Ectodermal cell (in vitro differentiated cells): Measurements from ENCODE around the gene ALOX15B.
"Not testable (repeated sequence)": the region's sequence is repeated elsewhere in the genome, so short reads cannot be mapped to it uniquely, and the experiment has no call there.

Source experiments
- H3K27ac ChIP-seq: 2 replicates; pipeline ENCODE4 v1.7.0; 2013; ENCODE audit warnings: mild to moderate bottlenecking, low read depth, low read length; ENCODE audit not compliant: insufficient read depth, poor library complexity, severe bottlenecking
- H3K27me3 ChIP-seq: 2 replicates; pipeline ENCODE4 v1.7.0; 2013; ENCODE audit warnings: mild to moderate bottlenecking, low read length; ENCODE audit not compliant: insufficient read depth, control insufficient read depth, poor library complexity, severe bottlenecking
- H3K36me3 ChIP-seq: one replicate; pipeline ENCODE4 v1.7.0; 2013; ENCODE audit warnings: low read length; ENCODE audit not compliant: control insufficient read depth, insufficient read depth
- H3K4me1 ChIP-seq: one replicate; pipeline ENCODE4 v1.7.0; 2013; ENCODE audit warnings: low read length; ENCODE audit not compliant: control insufficient read depth, insufficient read depth
- H3K4me3 ChIP-seq: 2 replicates; pipeline ENCODE4 v1.7.0; 2013; ENCODE audit warnings: low read depth, low read length, control low read depth; ENCODE audit not compliant: insufficient read depth
- H3K9me3 ChIP-seq: 2 replicates; pipeline ENCODE4 v1.7.0; 2013; ENCODE audit warnings: mild to moderate bottlenecking, low read length, moderate library complexity; ENCODE audit not compliant: control insufficient read depth
- WGBS, 2 experiments: methylation state at CpG; one replicate each; pipeline ENCODE4 v1.1.7; 2013; ENCODE audit warnings: missing lambda C conversion rate in 2 of 2; 5-methylcytosine and 5-hydroxymethylcytosine counted together

The ALOX15B gene

DNA sequence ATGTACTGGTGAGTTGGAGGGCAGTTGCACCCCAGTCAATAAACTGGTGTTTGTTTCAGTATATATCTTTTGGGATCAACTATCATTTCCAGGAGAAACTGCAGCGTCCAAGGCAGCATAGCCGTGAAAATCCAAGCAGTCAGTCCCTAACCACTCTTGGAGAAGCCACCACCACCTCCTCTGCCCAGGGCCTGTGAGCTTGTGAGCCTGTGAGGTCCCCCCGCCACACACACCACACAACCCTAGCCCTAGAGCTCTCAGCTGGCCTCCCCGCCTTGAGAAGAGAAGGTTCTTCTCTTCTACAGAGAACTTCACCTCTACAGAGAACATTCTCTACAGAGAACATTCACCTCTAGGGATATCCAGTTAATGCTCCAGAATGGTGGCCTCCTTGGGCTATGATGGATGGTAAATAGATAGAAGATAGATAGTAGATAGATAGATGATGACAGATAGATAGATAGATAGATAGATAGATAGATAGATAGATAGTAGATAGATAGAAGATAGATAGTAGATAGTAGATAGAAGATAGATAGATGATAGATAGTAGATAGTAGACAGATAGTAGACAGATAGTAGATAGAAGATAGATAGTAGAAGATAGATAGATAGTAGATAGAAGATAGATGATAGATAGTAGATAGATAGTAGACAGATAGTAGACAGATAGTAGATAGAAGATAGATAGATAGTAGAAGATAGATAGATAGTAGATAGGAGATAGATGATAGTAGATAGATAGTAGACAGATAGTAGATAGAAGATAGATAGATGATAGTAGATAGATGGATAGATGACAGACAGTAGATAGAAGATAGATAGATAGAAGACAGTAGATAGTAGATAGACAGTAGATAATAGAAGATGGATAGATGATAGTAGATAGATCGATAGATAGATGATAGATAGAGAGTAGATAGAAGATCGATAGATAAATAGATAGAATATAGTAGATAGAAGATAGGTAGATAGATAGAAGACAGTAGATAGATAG lies 13.7 kb downstream of the ALOX15B start:
- Histone ChIP-seq H3K9me3 (no peaks in the 10 kb centered on the region), H3K4me1 (no peaks in the 10 kb centered on the region), H3K4me3 (no peak overlapping the region), H3K27me3 (peaks cover 12% of the 10 kb centered on the region), H3K36me3 (no peaks in the 10 kb centered on the region), H3K27ac (no peak overlapping the region)
- WGBS, 2 experiments = 87 to 94% methylated on average over 6 of the region's 6 CpGs

DNA sequence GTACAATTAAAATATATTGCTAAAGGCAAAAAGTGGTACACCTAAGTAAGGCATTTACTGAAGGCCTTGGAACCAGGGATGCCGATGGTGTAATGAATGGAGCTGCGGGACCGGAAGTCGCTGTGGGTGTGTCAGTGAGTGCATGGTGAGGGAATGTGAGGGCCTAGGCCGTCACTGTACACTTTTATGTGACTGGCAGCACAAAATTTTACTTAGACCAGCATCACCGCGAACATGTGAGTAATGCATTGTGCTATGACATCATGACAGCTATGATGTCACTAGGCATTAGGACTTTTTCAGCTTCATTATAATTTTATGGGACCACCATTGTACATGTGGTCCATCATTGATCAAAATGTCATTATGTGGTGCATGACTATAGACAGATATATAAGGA lies 14.7 kb downstream of the ALOX15B start:
- WGBS, 2 experiments = 92 to 95% methylated on average over 7 of the region's 7 CpGs
- Histone ChIP-seq H3K27ac (no peak overlapping the region), H3K27me3 (peaks cover 21% of the 10 kb centered on the region)

GRCh38 chr17:8055851-8056231 lies 17.0 kb downstream of the ALOX15B start:
- H3K27me3 ChIP-seq = peaks cover 43% of the 10 kb centered on the region

More for the DNA sequence above, 14.7 kb downstream of the ALOX15B start:
- Histone ChIP-seq H3K4me1 (no peaks in the 10 kb centered on the region), H3K36me3 (no peaks in the 10 kb centered on the region), H3K4me3 (no peak overlapping the region), H3K9me3 (no peaks in the 10 kb centered on the region)

GRCh38 chr17:8056232-8056975 lies 17.5 kb downstream of the ALOX15B start:
- 87% methylated on average over 14 of the region's 14 CpGs for WGBS, 2 experiments
- H3K27me3 ChIP-seq = peaks cover 49% of the 10 kb centered on the region
- H3K36me3 ChIP-seq = no peaks in the 10 kb centered on the region
- H3K9me3 ChIP-seq = no peaks in the 10 kb centered on the region
- H3K27ac ChIP-seq = no peak overlapping the region
- no peaks in the 10 kb centered on the region for H3K4me1 ChIP-seq
- H3K4me3 ChIP-seq = no peak overlapping the region

More at GRCh38 chr17:8055851-8056231, 17.0 kb downstream of the ALOX15B start:
- no peak overlapping the region for H3K27ac ChIP-seq
- no peaks in the 10 kb centered on the region for H3K9me3 ChIP-seq
- H3K4me1 ChIP-seq = no peaks in the 10 kb centered on the region
- no peaks in the 10 kb centered on the region for H3K36me3 ChIP-seq
- H3K4me3 ChIP-seq = no peak overlapping the region
- WGBS, 2 experiments = 87 to 91% methylated on average over 3 of the region's 3 CpGs

GRCh38 chr17:8056976-8057625 lies 18.2 kb downstream of the ALOX15B start:
- WGBS, 2 experiments = 84 to 87% methylated on average over 17 of the region's 17 CpGs
- peaks cover 56% of the 10 kb centered on the region for H3K27me3 ChIP-seq
- no peaks in the 10 kb centered on the region for H3K9me3 ChIP-seq
- H3K4me3 ChIP-seq = no peak overlapping the region
- no peaks in the 10 kb centered on the region for H3K36me3 ChIP-seq
- H3K4me1 ChIP-seq = no peaks in the 10 kb centered on the region
- no peak overlapping the region for H3K27ac ChIP-seq

DNA sequence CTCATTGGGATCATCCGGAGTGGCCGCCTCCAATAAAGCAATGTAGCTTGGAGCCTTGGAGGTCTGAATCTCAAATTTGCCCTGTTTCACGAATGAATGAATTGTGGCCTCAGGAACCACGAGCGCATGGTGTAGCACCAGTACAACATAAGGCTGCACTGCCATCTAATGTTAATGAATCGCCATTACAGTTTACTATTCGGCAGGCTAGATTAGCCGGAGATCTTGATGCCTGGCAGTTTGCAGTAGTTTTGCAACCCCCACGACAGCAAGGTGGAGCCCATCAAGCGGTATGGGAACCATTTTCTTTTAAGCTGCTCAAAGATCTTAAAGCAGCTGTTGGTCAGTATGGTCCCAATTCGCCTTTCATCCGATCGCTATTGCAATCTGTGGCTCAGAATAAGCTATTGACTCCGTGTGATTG lies 18.8 kb downstream of the ALOX15B start:
- Histone ChIP-seq H3K27ac (no peak overlapping the region), H3K4me1 (no peaks in the 10 kb centered on the region), H3K9me3 (no peaks in the 10 kb centered on the region), H3K36me3 (no peaks in the 10 kb centered on the region), H3K27me3 (peaks cover 62% of the 10 kb centered on the region), H3K4me3 (no peak overlapping the region)
- 19 to 22% methylated on average over 14 of the region's 14 CpGs for WGBS, 2 experiments

DNA sequence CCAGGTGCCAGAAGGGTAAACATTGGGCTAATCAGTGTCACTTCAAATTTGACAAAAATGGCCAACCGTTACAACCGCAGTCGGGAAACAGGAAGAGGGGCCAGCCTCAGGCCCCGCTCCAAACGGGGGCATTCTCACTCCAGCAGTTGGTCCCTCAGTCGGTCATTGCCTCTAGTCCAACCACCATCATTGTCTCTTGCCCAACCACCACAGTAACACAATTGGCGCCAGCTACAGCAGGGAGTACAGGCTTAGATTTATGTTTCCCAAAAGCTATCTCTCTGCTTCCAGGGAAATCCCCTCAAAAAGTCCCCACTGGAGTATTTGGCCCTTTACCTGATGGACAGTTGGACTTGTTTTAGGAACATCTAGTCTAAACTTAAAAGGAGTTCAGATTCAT lies 20.3 kb downstream of the ALOX15B start:
- Histone ChIP-seq H3K4me1 (peaks cover 5% of the 10 kb centered on the region), H3K27me3 (peaks cover 71% of the 10 kb centered on the region), H3K27ac (no peak overlapping the region), H3K36me3 (no peaks in the 10 kb centered on the region), H3K9me3 (no peaks in the 10 kb centered on the region), H3K4me3 (no peak overlapping the region)
- 75 to 81% methylated on average over 7 of the region's 7 CpGs for WGBS, 2 experiments

DNA sequence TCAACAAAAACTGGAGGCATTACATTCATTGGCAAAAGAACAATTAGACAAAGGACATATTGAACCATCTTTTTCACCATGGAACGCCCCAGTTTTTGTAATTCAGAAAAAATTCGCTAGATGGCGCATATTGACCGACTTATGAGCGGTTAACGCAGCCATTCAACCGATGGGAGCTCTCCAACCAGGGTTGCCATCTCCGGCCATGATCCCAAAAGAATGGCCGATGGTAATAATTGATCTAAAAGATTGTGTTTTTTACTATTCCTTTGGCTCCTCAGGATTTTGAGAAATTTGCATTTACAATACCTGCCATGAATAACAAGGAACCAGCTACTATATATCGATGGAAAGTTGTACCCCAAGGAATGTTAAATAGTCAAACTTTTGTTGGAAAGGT lies 21.4 kb downstream of the ALOX15B start:
- no peak overlapping the region for H3K27ac ChIP-seq
- H3K4me1 ChIP-seq = peaks cover 5% of the 10 kb centered on the region
- no peaks in the 10 kb centered on the region for H3K36me3 ChIP-seq
- H3K4me3 ChIP-seq = no peak overlapping the region
- WGBS, 2 experiments = 15 to 17% methylated on average over 10 of the region's 10 CpGs
- no peaks in the 10 kb centered on the region for H3K9me3 ChIP-seq
- H3K27me3 ChIP-seq = peaks cover 82% of the 10 kb centered on the region

- peaks cover 95% of the 10 kb centered on the region for H3K27me3 ChIP-seq
- H3K27ac ChIP-seq, H3K4me3 ChIP-seq, H3K4me1 ChIP-seq, H3K9me3 ChIP-seq, H3K36me3 ChIP-seq: not testable (repeated sequence)
- WGBS, 2 experiments = 18 to 21% methylated on average over 8 of the region's 8 CpGs
Measured at GRCh38 chr17:8061851-8062250, 23.0 kb downstream of the ALOX15B start.

GRCh38 chr17:8062435-8062806 lies 23.6 kb downstream of the ALOX15B start:
- Histone ChIP-seq H3K27ac (no peak overlapping the region), H3K27me3 (peaks cover 94% of the 10 kb centered on the region), H3K4me1 (peaks cover 5% of the 10 kb centered on the region), H3K4me3 (no peak overlapping the region), H3K36me3 (no peaks in the 10 kb centered on the region), H3K9me3 (no peaks in the 10 kb centered on the region)
- WGBS, 2 experiments = 16 to 17% methylated on average over 8 of the region's 8 CpGs
